Neutrophil (primary cell): Measurements from ENCODE around the gene VPS26B.

Experiments used
- H3K27ac ChIP-seq: fragments of 200-600 bp; sonication (generic); 2 replicates; pipeline ENCODE4 v1.5.1; 2016; ENCODE audit warnings: mild to moderate bottlenecking, moderate library complexity
- H3K27me3 ChIP-seq: fragments of 200-600 bp; sonication (generic); 2 replicates; pipeline ENCODE4 v1.6.0; 2016; ENCODE audit warnings: mild to moderate bottlenecking
- H3K36me3 ChIP-seq: fragments of 200-600 bp; sonication (generic); 2 replicates; pipeline ENCODE4 v1.5.1; 2017
- H3K4me1 ChIP-seq, 2 experiments: fragments of 200-600 bp in 1 of 2; sonication (generic) in 1 of 2; 1 replicate in 1 of 2; 2 replicates in 1 of 2; pipeline versions ENCODE4 v1.5.1 to v1.6.1; 2013 to 2016; ENCODE audit warnings: low read depth in 1 of 2, low read length in 1 of 2, mild to moderate bottlenecking in 1 of 2, moderate library complexity in 1 of 2; ENCODE audit not compliant: control insufficient read depth in 1 of 2, insufficient read depth in 1 of 2
- H3K4me3 ChIP-seq, 2 experiments: fragments of 200-600 bp in 1 of 2; sonication (generic) in 1 of 2; 1 replicate in 1 of 2; 2 replicates in 1 of 2; pipeline ENCODE4 v1.5.1; 2013 to 2016; ENCODE audit warnings: low read depth in 1 of 2, low read length in 1 of 2, mild to moderate bottlenecking in 1 of 2, moderate library complexity in 1 of 2
- H3K9me3 ChIP-seq: fragments of 200-600 bp; sonication (generic); 2 replicates; pipeline ENCODE4 v1.5.1; 2016
- CTCF ChIP-seq: fragments of 200-600 bp; sonication (generic); IDR thresholded peaks from 2 replicates; pipeline ENCODE4 v1.5.1; 2016; ENCODE audit warnings: antibody characterized with exemption

VPS26B gene

DNA sequence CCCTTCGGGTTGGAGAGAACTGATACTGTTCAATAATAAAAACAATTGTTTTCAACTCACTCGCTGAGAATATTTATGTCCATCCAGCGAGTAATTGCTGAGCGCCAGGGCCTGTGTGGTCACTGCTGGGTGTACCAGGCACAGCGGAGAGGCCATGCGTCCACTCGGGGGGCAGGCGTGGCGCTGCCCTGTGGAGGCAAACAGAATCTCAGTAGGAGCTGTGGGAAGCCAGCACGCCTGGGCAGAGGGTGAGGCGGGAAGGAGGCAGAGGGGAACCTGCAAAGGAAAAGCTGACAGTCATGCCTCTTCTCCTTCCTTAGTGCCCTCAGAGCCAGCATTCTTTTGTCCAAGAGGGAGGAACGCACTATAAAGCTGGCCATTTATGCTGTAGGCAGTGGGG is 63.1 kb downstream of the VPS26B start:
- Histone ChIP-seq H3K27me3 (peaks cover 74% of the 10 kb centered on the region), H3K9me3 (no peaks in the 10 kb centered on the region), H3K36me3 (no peaks in the 10 kb centered on the region), H3K4me1 (no peaks in the 10 kb centered on the region), H3K27ac (no peak overlapping the region), H3K4me3 (no peak overlapping the region)
- TF ChIP-seq CTCF: no peak

DNA sequence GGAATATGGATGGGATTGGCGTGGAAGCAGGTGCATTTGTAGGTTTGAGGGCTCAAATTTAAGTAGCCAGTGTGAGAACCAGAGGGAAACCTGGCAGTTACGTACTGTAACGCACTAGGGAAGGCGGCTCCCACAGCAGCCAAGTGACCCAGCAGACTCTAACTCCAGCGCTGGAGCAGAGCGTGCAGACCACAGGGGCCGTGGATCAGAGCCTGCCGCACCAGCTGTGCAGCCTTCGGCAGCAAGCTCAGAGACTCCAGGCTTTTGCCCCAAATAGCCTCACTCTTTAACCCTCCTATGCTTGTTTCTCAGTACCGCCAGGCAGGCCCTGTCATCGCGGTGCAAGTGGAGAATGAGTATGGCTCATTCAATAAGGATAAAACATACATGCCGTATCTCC is 64.0 kb downstream of the VPS26B start:
- no peak for TF ChIP-seq CTCF
- H3K36me3 ChIP-seq: no peaks in the 10 kb centered on the region
- no peak overlapping the region for H3K27ac ChIP-seq

GRCh38 chr11:134289167-134289566 is 64.7 kb downstream of the VPS26B start:
- H3K27ac ChIP-seq: no peak overlapping the region
- peaks cover 64% of the 10 kb centered on the region for H3K27me3 ChIP-seq
- no peak overlapping the region for H3K4me3 ChIP-seq
- no peaks in the 10 kb centered on the region for H3K36me3 ChIP-seq
- no peaks in the 10 kb centered on the region for H3K4me1 ChIP-seq
- H3K9me3 ChIP-seq: no peaks in the 10 kb centered on the region
- TF ChIP-seq CTCF: no peak

More for the DNA sequence above, 64.0 kb downstream of the VPS26B start:
- H3K4me3 ChIP-seq: no peak overlapping the region
- H3K27me3 ChIP-seq: peaks cover 69% of the 10 kb centered on the region
- H3K4me1 ChIP-seq: no peaks in the 10 kb centered on the region
- no peaks in the 10 kb centered on the region for H3K9me3 ChIP-seq

DNA sequence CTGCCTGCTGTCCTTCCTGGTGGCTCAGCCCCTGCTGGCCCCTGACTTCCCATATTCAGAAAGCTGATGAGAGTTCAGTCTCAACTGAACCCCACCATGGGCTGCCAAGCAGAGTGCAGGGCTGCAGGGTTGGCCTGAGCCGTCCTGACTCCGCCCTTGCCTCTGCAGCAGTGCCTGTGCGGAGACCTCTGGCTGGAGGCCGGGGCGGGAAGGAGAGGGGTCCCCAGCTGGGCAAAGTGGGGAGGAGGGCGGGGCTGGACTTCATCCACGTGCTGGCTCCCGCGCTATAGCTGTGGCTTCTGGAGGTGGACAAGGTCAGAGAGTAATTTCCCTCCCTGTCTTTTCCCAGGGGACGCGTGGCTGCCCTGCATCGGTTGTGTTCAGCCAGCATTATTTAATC is 65.3 kb downstream of the VPS26B start:
- Histone ChIP-seq H3K4me1 (no peaks in the 10 kb centered on the region), H3K9me3 (no peaks in the 10 kb centered on the region), H3K4me3 (no peak overlapping the region), H3K27ac (no peak overlapping the region), H3K27me3 (peaks cover 62% of the 10 kb centered on the region), H3K36me3 (no peaks in the 10 kb centered on the region)
- no peak for TF ChIP-seq CTCF

- Histone ChIP-seq H3K4me1 (no peaks in the 10 kb centered on the region), H3K27me3 (peaks cover 61% of the 10 kb centered on the region), H3K36me3 (no peaks in the 10 kb centered on the region), H3K9me3 (no peaks in the 10 kb centered on the region), H3K27ac (no peak overlapping the region), H3K4me3 (no peak overlapping the region)
- no peak for TF ChIP-seq CTCF
Measured at GRCh38 chr11:134290646-134291045, 66.2 kb downstream of the VPS26B start.

DNA sequence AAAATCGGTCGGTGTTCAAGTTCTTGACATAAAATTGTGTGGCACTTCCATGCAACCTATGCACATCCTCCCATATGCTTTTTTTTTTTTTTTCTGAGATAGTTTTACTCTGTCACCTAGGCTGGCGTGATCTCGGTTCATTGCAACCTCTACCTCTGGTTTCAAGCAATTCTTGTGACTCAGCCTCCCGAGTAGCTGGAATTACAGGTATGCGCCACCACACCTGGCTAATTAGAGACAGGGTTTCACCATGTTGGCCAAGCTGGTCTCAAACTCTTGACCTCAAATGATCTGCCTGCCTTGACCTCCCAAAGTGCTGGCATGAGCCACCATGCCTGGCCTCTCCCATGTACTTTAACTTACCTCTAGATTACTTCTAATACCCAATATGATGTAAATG is 66.7 kb downstream of the VPS26B start:
- no peak overlapping the region for H3K4me3 ChIP-seq
- peaks cover 60% of the 10 kb centered on the region for H3K27me3 ChIP-seq
- H3K27ac ChIP-seq: no peak overlapping the region
- no peaks in the 10 kb centered on the region for H3K9me3 ChIP-seq
- no peak for TF ChIP-seq CTCF
- H3K36me3 ChIP-seq: no peaks in the 10 kb centered on the region
- no peaks in the 10 kb centered on the region for H3K4me1 ChIP-seq
